Pancreas (tissue), 10 donors: ENCODE results near the gene ZDHHC17. TPM values are rescaled to one million over a fixed set of nuclear protein-coding genes. Genes with fewer than 3 reads are reported as not detected.

ENCODE experiments used
- ATAC-seq, 4 donors: fragments of 200-7000 bp; cut with Tn5 transposase; one replicate each; pipeline versions ENCODE4 v1.8.0 to v1.9.1; 2020; ENCODE audit warnings: mild to moderate bottlenecking in 4 of 4, moderate library complexity in 4 of 4
- DNase-seq, 6 donors: peaks; one replicate each; pipeline ENCODE4 v3.0.0-alpha.2; 2020
- FAIRE-seq: peaks from 2 replicates; lab custom pipeline; 2012; peaks lifted over from hg19 to GRCh38; lab: Jason Lieb, UNC
- H3K27ac ChIP-seq, 4 donors: fragments of 200-600 bp; sonication (generic); 1 replicate in 3 of 4; 2 replicates in 1 of 4; pipeline versions ENCODE4 v1.5.0 to v1.8.0; 2020
- H3K27me3 ChIP-seq, 4 donors: fragments of 200-600 bp; one replicate each; pipeline ENCODE4 v1.8.0; 2021
- H3K36me3 ChIP-seq, 3 donors: fragments of 200-600 bp; sonication (generic) in 1 of 3; one replicate each; pipeline versions ENCODE4 v1.5.0 to v1.8.0; 2020 to 2021
- H3K4me1 ChIP-seq, 3 donors: fragments of 200-600 bp; one replicate each; pipeline ENCODE4 v1.8.0; 2021
- H3K4me3 ChIP-seq, 4 donors: fragments of 200-600 bp; sonication (generic) in 2 of 4; one replicate each; pipeline versions ENCODE4 v1.5.0 to v1.8.0; 2020 to 2021
- H3K9me3 ChIP-seq, 4 donors: fragments of 200-600 bp; one replicate each; pipeline ENCODE4 v1.8.0; 2021
- CTCF ChIP-seq, 4 donors: fragments of 200-600 bp; sonication (generic) in 3 of 4; IDR thresholded peaks; one replicate each; pipeline versions ENCODE4 v1.5.0 to v1.8.0; 2021; ENCODE audit warnings: antibody characterized with exemption in 4 of 4
- WGBS, 2 donors: extraction: QIAGEN DNeasy Blood & Tissue Kit; methylation state at CpG; one replicate each; pipeline ENCODE4 v1.1.7; 2013; 5-methylcytosine and 5-hydroxymethylcytosine counted together
- intact Hi-C, 3 donors: fragments of 100-400 bp; cut with DNase I; formaldehyde crosslinking; loops; one replicate each; pipeline versions ENCODE4 v1.11.1 to v1.14.2; 2022
- polyA plus RNA-seq, 2 donors: library from polyadenylated mRNA; stranded (reverse); fragments of 200-250 nt; gene quantifications; one replicate each; pipeline ENCODE4 v1.2.3, GENCODE V29; 2013
- total RNA-seq, 6 donors: library from RNA; stranded (reverse); fragmentation: NEBNext Ultra II Directional in 4 of 6; extraction: Animal tissue kit (Norgen Biotek cat#: 25700) in 4 of 6; gene quantifications; one replicate each; pipeline versions ENCODE4 v1.2.1 to v1.2.4, GENCODE V29; 2021 to 2023
- donor health status: healthy with polysubstance abuse.
- donor health status: DM: no; HTN: no; CAD: no; lungs with moderate emphysema.
- donor health status: DM: no; HTN: no; CAD: no.
- donor health status: control.
- donor health status: control.
- donor health status: Bipolar disorder and iron deficiency.
- donor health status: DM: yes; HTN: yes; CAD: no.
- donor health status: DM: no; HTN: no; CAD: no.
- donor health status: DM: no; HTN: no; CAD: no.
- donor health status: DM: yes; HTN: yes; CAD: no.

The ZDHHC17 gene
- total and polyA plus RNA-seq, 8 donors = 9.5 to 24.3 (median 14.4) TPM

GRCh38 chr12:76881142-76881541 lies 117.2 kb downstream of the ZDHHC17 start:
- no peak overlapping the region for H3K27ac ChIP-seq
- FAIRE-seq = no peak
- no peaks in the 10 kb centered on the region for H3K9me3 ChIP-seq
- H3K27me3 ChIP-seq = no peaks in the 10 kb centered on the region
- no peak overlapping the region for H3K4me3 ChIP-seq
- no peak for ATAC-seq
- no peak for TF ChIP-seq CTCF (IDR thresholded peaks at IDR 0.05)
- no peak for DNase-seq
- no peaks in the 10 kb centered on the region for H3K36me3 ChIP-seq
- intact Hi-C loops = no loop called here
- no peaks in the 10 kb centered on the region for H3K4me1 ChIP-seq

- Histone ChIP-seq H3K4me3 (no peak overlapping the region), H3K36me3 (no peaks in the 10 kb centered on the region), H3K27ac (no peak overlapping the region), H3K27me3 (no peaks in the 10 kb centered on the region), H3K4me1 (no peaks in the 10 kb centered on the region), H3K9me3 (no peaks in the 10 kb centered on the region)
- DNase-seq = no peak
- intact Hi-C loops = no loop called here
- 64 to 85% methylated on average over 1 of the region's 1 CpG for WGBS, 2 donors
- ATAC-seq = no peak
- no peak for FAIRE-seq
- no peak for TF ChIP-seq CTCF (IDR thresholded peaks at IDR 0.05)
These were observed 118.5 kb downstream of the ZDHHC17 start for GRCh38 chr12:76882367-76882766.

GRCh38 chr12:76883151-76883550 lies 119.2 kb downstream of the ZDHHC17 start:
- WGBS, 2 donors = 72 to 82% methylated on average over 6 of the region's 6 CpGs

GRCh38 chr12:76883811-76884210 lies 119.9 kb downstream of the ZDHHC17 start:
- no peak for FAIRE-seq
- no peaks in the 10 kb centered on the region for H3K9me3 ChIP-seq
- WGBS, 2 donors = 53 to 60% methylated on average over 2 of the region's 2 CpGs
- no peak overlapping the region for H3K27ac ChIP-seq
- H3K4me3 ChIP-seq = no peak overlapping the region
- no peak for ATAC-seq
- H3K4me1 ChIP-seq = no peaks in the 10 kb centered on the region
- H3K36me3 ChIP-seq = no peaks in the 10 kb centered on the region
- peak in 2 of 6 donors; percentile 11 to 18 for DNase-seq
- no peaks in the 10 kb centered on the region for H3K27me3 ChIP-seq
- intact Hi-C loops = no loop called here
- no peak for TF ChIP-seq CTCF (IDR thresholded peaks at IDR 0.05)

More at GRCh38 chr12:76883151-76883550, 119.2 kb downstream of the ZDHHC17 start:
- ATAC-seq = no peak
- no peaks in the 10 kb centered on the region for H3K9me3 ChIP-seq
- H3K36me3 ChIP-seq = no peaks in the 10 kb centered on the region
- FAIRE-seq = no peak
- H3K4me3 ChIP-seq = no peak overlapping the region
- no peaks in the 10 kb centered on the region for H3K4me1 ChIP-seq
- H3K27me3 ChIP-seq = no peaks in the 10 kb centered on the region
- TF ChIP-seq CTCF (IDR thresholded peaks at IDR 0.05) = no peak
- intact Hi-C loops = no loop called here
- no peak for DNase-seq
- no peak overlapping the region for H3K27ac ChIP-seq

GRCh38 chr12:76888775-76889174 lies 124.9 kb downstream of the ZDHHC17 start:
- FAIRE-seq = no peak
- WGBS, 2 donors = 96 to 100% methylated on average over 1 of the region's 1 CpG
- no peaks in the 10 kb centered on the region for H3K4me1 ChIP-seq

More at GRCh38 chr12:76888775-76889174, 124.9 kb downstream of the ZDHHC17 start:
- no peaks in the 10 kb centered on the region for H3K9me3 ChIP-seq
- H3K36me3 ChIP-seq = no peaks in the 10 kb centered on the region
- TF ChIP-seq CTCF (IDR thresholded peaks at IDR 0.05) = no peak
- ATAC-seq (no peak), DNase-seq (no peak)
- H3K27ac ChIP-seq = no peak overlapping the region
- H3K4me3 ChIP-seq = no peak overlapping the region
- H3K27me3 ChIP-seq = no peaks in the 10 kb centered on the region
- intact Hi-C loops = no loop called here
